ENCODE measurements around the gene PPARA. TPM values are rescaled to one million over a fixed set of nuclear protein-coding genes. Genes with fewer than 3 reads are reported as not detected.

PPARA gene
- total and polyA plus RNA-seq, 9 of the 15 experiments (the other 6 are each of a cell fraction or from before 2014, with no cell fraction given) = 0.64 to 5.3 (median 3.5) TPM

DNA sequence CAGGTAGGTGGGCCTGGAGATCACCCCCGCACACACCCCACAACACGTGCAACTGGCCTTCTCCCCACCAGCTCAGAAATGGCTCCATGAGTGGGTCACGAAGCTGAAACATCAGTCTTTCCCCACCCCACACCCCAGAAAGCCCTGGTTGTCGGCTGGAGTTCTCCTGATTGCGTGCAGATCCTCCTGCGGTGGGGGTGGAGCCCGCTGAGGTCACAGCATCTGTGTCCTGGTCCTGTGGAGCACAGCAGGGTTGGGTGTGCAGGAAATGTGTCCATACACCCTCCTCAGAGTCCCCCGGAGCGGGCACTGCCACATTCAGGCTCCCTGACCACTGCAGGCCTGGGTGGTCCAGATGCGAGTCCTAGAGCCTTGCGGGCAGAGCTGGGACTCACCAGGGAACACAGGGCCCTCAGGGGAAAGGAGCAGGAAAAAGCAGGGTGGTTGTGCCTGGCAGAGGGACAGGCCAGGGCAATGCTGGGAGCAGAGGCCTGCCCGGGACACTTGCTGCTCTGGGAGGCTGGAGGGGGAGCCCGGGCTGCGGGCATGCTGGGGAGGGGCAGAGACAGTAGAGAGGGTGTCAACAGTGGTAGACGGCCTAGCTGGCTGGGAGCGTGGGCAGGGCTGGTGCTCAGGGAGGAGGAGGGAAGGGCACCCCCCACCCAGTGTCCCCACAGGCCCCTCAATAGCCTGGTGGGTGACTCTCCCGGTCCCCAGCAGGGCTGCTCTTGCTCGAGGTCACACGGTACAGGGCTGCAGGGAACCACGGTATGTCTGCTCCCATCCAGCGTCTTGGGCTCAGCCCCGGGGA, 42.4 kb upstream of the PPARA start:
- H3K36me3 ChIP-seq (ENCODE audit: control insufficient read depth, insufficient read depth, low read length) = peaks cover 3% of the 10 kb centered on the region; the same call in 1 of the 3 replicates
- H3K9me1 ChIP-seq (ENCODE audit: control insufficient read depth, insufficient read depth, low read length) = no peaks in the 10 kb centered on the region
- ChIA-PET CTCF (ENCODE audit: low intra/inter-chr PET ratio) (no interaction called here), POLR2A (interaction anchor here (0.6 kb wide), 1 partner anchor 43 kb away, joined by 3 read pairs; no protein-coding TSS in a partner anchor)
- no peak overlapping the region for H3K4me2 ChIP-seq (ENCODE audit: insufficient read depth, low read length)
- 81% methylated on average over 6 of the region's 22 CpGs for WGBS (ENCODE audit: insufficient coverage, low coverage, missing lambda C conversion rate)
- no peaks in the 10 kb centered on the region for H4K20me1 ChIP-seq (replicated peaks; ENCODE audit: control insufficient read depth, insufficient read depth, low read length)
- DNase-seq (ENCODE audit: extremely low read depth in 1 of 4, low spot score in 3 of 4) (no peak), FAIRE-seq (no peak), ATAC-seq (no peak)
- H3K9me3 ChIP-seq (replicated peaks; ENCODE audit: control insufficient read depth, insufficient read depth, low read depth, low read length) = no peaks in the 10 kb centered on the region
- in situ Hi-C loops (cut with MboI) (no loop called here), intact Hi-C loops (cut with micrococcal nuclease) (no loop called here)
- H3K4me1 ChIP-seq (replicated peaks in 1 of 2; ENCODE audit: control insufficient read depth in 2 of 2, insufficient read depth in 2 of 2, low read length in 2 of 2) = peaks cover 0 to 81% of the 10 kb centered on the region in 2 experiments; a peak in 2 of 5 replicates
- H2AFZ ChIP-seq (ENCODE audit: low read depth, low read length) = no peak overlapping the region
- no peaks in the 10 kb centered on the region for H3K79me2 ChIP-seq (ENCODE audit: control insufficient read depth, insufficient read depth, low read length)
- H3K27ac ChIP-seq (ENCODE audit: extremely low read depth, low read depth, low read length) = no peak overlapping the region
- H3K9ac ChIP-seq (ENCODE audit: insufficient read depth in 1 of 2, low read depth in 2 of 2, low read length in 2 of 2) = peak overlapping the region in 1 of 2 experiments; percentile 52; a peak in 1 of 4 replicates
- H3K4me3 ChIP-seq = no peak overlapping the region
- H3K27me3 ChIP-seq (ENCODE audit: control insufficient read depth in 2 of 2, insufficient read depth in 2 of 2, low read length in 2 of 2) = no peaks in the 10 kb centered on the region
- TF ChIP-seq, protein P1, sequence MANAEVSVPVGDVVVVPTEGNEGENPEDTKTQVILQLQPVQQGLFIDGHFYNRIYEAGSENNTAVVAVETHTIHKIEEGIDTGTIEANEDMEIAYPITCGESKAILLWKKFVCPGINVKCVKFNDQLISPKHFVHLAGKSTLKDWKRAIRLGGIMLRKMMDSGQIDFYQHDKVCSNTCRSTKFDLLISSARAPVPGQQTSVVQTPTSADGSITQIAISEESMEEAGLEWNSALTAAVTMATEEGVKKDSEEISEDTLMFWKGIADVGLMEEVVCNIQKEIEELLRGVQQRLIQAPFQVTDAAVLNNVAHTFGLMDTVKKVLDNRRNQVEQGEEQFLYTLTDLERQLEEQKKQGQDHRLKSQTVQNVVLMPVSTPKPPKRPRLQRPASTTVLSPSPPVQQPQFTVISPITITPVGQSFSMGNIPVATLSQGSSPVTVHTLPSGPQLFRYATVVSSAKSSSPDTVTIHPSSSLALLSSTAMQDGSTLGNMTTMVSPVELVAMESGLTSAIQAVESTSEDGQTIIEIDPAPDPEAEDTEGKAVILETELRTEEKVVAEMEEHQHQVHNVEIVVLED (CRISPR knock-in tag; IDR thresholded peaks at IDR 0.05) = no peak
- TF ChIP-seq, protein P2, sequence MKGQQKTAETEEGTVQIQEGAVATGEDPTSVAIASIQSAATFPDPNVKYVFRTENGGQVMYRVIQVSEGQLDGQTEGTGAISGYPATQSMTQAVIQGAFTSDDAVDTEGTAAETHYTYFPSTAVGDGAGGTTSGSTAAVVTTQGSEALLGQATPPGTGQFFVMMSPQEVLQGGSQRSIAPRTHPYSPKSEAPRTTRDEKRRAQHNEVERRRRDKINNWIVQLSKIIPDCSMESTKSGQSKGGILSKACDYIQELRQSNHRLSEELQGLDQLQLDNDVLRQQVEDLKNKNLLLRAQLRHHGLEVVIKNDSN (CRISPR knock-in tag; IDR thresholded peaks at IDR 0.05) = no peak
- TF ChIP-seq U2AF1 (optimal IDR thresholded peaks at IDR 0.05; ENCODE audit: low read depth, low read length) (no peak), ZBTB17 (CRISPR knock-in tag; IDR thresholded peaks at IDR 0.05) (no peak), CHD1 (IDR thresholded peaks at IDR 0.05; ENCODE audit: low read length) (no peak), ZNF77 (CRISPR knock-in tag; IDR thresholded peaks at IDR 0.05) (no peak), TCF7L2 (IDR thresholded peaks at IDR 0.05; ENCODE audit: low read depth, low read length) (no peak), ZNF766 (CRISPR knock-in tag; conservative IDR thresholded peaks at IDR 0.05) (no peak), ELF4 (CRISPR knock-in tag; IDR thresholded peaks at IDR 0.05) (no peak), SAFB (IDR thresholded peaks at IDR 0.05; ENCODE audit: borderline replicate concordance, low read depth, low read length) (no peak), ZNF431 (CRISPR knock-in tag; IDR thresholded peaks at IDR 0.05) (no peak), NCOA2 (IDR thresholded peaks at IDR 0.05; ENCODE audit: partially characterized antibody in 2 of 2) (no peak)
- TF ChIP-seq, protein P3, sequence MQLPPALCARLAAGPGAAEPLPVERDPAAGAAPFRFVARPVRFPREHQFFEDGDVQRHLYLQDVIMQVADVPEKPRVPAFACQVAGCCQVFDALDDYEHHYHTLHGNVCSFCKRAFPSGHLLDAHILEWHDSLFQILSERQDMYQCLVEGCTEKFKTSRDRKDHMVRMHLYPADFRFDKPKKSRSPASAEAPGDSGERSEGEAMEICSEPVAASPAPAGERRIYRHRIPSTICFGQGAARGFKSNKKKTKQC (CRISPR knock-in tag; IDR thresholded peaks at IDR 0.05) = no peak
- no TSS peak for BruUV-seq (replicated peaks)

Measured in K562 (cell line).